PFSK-1 (cell line): ENCODE measurements around the gene ADGRE3.
A peak's percentile ranks its signal among the peaks of the same experiment; 100 is the strongest.

Experiments
- POLR2AphosphoS5 ChIP-seq: IDR thresholded peaks from 2 replicates; pipeline ENCODE4 v1.6.1; 2012; ENCODE audit warnings: low read depth, mild to moderate bottlenecking, control low read depth, low read length, moderate library complexity
- TAF1 ChIP-seq: IDR thresholded peaks from 2 replicates; pipeline ENCODE4 v1.6.1; 2012; ENCODE audit warnings: low read length, control low read depth, borderline replicate concordance; ENCODE audit not compliant: insufficient read depth

DNA sequence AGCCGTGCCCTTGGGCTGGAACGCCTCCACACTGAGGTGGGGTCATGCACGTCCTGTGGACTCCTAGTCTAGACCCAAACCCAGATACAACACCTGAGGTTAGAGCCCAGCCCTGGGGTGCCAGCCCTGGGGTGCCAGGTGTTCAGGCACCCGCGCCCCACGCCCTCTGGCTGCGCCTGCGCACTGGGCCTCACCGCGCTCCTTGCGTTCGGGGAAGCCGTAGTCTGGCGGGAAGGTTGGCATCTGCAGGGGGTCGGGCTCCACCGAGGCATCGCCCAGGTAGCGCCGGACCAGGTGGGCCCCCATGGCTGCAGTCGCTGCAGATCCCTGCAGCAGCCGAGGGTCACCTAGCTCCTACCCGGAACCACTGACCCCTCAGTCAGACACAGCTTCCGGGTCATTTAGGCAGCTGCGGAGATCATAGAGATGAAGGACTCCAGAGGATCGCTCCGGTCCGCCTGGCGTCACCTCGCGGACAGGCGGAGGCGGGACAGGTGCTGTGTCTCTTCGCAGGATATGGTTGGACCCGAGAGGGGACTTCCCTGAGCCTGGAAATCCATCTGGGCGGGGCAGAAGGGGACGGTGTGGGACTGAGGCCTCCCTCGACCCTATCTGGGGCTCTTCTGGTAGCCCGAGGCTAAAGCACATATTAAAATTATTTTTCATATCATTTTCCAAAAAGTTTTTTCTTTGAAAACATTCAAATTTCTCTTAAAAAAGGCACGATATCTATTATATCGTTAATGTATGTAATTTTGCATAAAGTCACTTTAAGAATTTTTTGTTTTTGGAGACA is 102.8 kb downstream of the ADGRE3 start, which contains the start of gene NDUFB7:
- TF ChIP-seq POLR2AphosphoS5 (peak; percentile 87), TAF1 (peak; percentile 87; the same call in 1 of the 2 replicates)
